Regular cardiac myocyte (primary cell): ENCODE data around the gene MAP3K12. TPM values are rescaled to one million over a fixed set of nuclear protein-coding genes. Genes with fewer than 3 reads are reported as not detected.

Experiments used
- total RNA-seq: library from RNA; depleted of rRNA; stranded (reverse); fragments of >200 nt; gene quantifications from 2 replicates; pipeline ENCODE4 v1.2.3, GENCODE V29; 2014

Gene MAP3K12
- total RNA-seq, result 20.1 and 29.6 TPM in 2 replicates

GRCh38 chr12:53499266-53500141 is at the start of gene MAP3K12:
Gene MAP3K12, minus strand, starts transcription at chr12:53499458. Its CDS starts 12,067 bp downstream, at chr12:53487391.

GRCh38 chr12:53506881-53507602 is 7.8 kb upstream of the MAP3K12 start, which contains the start of gene NPFF:
Gene NPFF, minus strand, starts transcription at chr12:53507484. Its CDS starts 10 bp downstream, at chr12:53507474.

GRCh38 chr12:53500776-53501614 is 1.7 kb upstream of the MAP3K12 start, which contains the start of gene TARBP2:
Gene TARBP2, plus strand, starts transcription at chr12:53501283. Its CDS starts 126 bp downstream, at chr12:53501409.

DNA sequence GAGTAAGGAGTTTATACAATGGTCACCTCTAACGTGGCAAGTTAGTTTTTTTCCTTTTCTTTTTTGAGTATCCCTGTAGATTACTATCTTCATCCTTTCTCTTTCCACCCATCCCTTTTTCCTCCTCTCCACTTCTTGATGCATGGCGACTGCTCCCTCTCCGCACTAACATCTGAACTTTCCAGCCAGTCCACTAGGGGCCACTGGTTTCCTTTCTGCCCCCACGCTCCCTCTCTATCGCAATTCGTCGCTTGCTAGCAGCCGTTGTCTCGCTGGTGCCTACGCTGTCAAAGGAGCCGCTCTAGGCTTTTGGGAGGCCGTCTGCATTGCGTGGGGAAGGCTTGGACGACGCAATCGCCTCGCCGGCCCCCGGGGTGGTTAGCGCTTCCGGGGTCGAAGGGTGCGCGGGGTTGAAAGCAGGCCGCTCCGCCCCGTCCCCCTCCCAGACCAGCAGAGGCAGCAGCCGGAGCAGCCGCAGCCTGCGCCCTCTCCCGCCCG is 47.5 kb downstream of the MAP3K12 start, which contains the start of gene PCBP2:
PCBP2 (plus strand) TSS at position 442 of the 498 bp plus-strand sequence. CDS start 2,699 bp downstream, outside the sequence.

GRCh38 chr12:53441040-53441833 is 58.0 kb downstream of the MAP3K12 start, which contains the start of gene PRR13:
Gene PRR13, plus strand, starts transcription at chr12:53441734. Its CDS starts 981 bp downstream, at chr12:53442715.

Other genes starting within 250 kb of the MAP3K12 start
- 2.0 and 10.0 TPM in 2 replicates for gene ESPL1, start 231.2 kb downstream of the MAP3K12 start, total RNA-seq
- gene PFDN5, start 203.9 kb downstream of the MAP3K12 start, total RNA-seq, result 735 and 1,031 TPM in 2 replicates
- gene MYG1, start 199.8 kb downstream of the MAP3K12 start, total RNA-seq, result 38.6 and 50.0 TPM in 2 replicates
- gene AAAS, start 177.8 kb downstream of the MAP3K12 start, total RNA-seq, result 33.4 and 40.9 TPM in 2 replicates
- gene SP7, start 163.1 kb downstream of the MAP3K12 start, total RNA-seq, result not detected in 2 replicates
- gene SP1, start 119.3 kb downstream of the MAP3K12 start, total RNA-seq, result 18.3 and 27.8 TPM in 2 replicates
- under 0.01 TPM in 1 of 2 replicates, not detected in the other for gene AMHR2, start 75.6 kb downstream of the MAP3K12 start, total RNA-seq
- 19.7 and 29.5 TPM in 2 replicates for gene PRR13, start 57.7 kb downstream of the MAP3K12 start, total RNA-seq
- 172 and 193 TPM in 2 replicates for gene PCBP2, start 47.4 kb downstream of the MAP3K12 start, total RNA-seq
- 26.2 and 55.4 TPM in 2 replicates for gene TARBP2, start 1.8 kb upstream of the MAP3K12 start, total RNA-seq
- gene NPFF, start 8.0 kb upstream of the MAP3K12 start, total RNA-seq, result not detected in 2 replicates
- 6.5 and 8.1 TPM in 2 replicates for gene ATF7, start 126.9 kb upstream of the MAP3K12 start, total RNA-seq
- 100 and 118 TPM in 2 replicates for gene ATP5MC2, start 176.6 kb upstream of the MAP3K12 start, total RNA-seq
- gene CALCOCO1, start 228.0 kb upstream of the MAP3K12 start, total RNA-seq, result 45.4 and 142 TPM in 2 replicates